ENCODE measurements around the gene GPHN. TPM values are rescaled to one million over a fixed set of nuclear protein-coding genes. Genes with fewer than 3 reads are reported as not detected.

Gene GPHN
- total and polyA plus RNA-seq, 2 of the 8 experiments (the other 6 are each of a cell fraction or from before 2014, with no cell fraction given) = 6.0 to 16.0 TPM

DNA sequence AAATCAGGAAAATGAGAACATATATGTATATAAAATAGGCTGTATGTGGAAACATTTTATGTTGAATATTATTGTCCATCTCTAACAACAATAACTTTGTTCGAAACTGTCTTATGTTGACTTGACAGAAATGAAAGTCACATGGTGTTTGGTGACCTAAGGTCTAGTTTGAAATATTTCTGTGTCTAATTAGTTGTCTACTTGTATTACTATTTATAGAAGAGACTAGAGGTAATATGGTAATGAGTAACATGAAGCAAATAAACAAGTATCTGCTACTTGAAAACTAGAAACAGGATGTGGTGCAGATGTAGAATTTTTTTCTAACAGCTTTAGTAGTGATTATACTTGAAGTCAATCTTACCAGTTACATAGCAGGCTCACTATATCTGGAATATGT, 3.9 kb downstream of the GPHN start:
- DNase-seq (ENCODE audit: low read depth in 1 of 2, low spot score in 2 of 2) (no peak), FAIRE-seq (no peak)
- no peaks in the 10 kb centered on the region for H3K9me3 ChIP-seq (ENCODE audit: insufficient read depth in 2 of 2, low read depth in 1 of 2, low read length in 1 of 2)
- H3K18ac ChIP-seq (ENCODE audit: extremely low read depth, low read length) = no peak overlapping the region
- H2AFZ ChIP-seq (ENCODE audit: low read length) = no peak overlapping the region
- peaks cover 3 to 4% of the 10 kb centered on the region in 2 experiments for H4K20me1 ChIP-seq (replicated peaks in 1 of 2; ENCODE audit: control insufficient read depth in 1 of 2, insufficient read depth in 2 of 2, low read length in 2 of 2)
- H3K4me2 ChIP-seq (ENCODE audit: insufficient read depth in 1 of 2, low read depth in 2 of 2, low read length in 2 of 2) = no peak overlapping the region
- peaks cover 0 to 68% of the 10 kb centered on the region in 2 experiments for H3K79me2 ChIP-seq (ENCODE audit: control insufficient read depth in 1 of 2, insufficient read depth in 2 of 2, low read length in 2 of 2)
- H3K56ac ChIP-seq (replicated peaks; ENCODE audit: insufficient read length, low read depth, low read length) = no peak overlapping the region
- peaks cover 0 to 11% (median 5%) of the 10 kb centered on the region in 4 experiments; a peak in 4 of 7 replicates for H3K27me3 ChIP-seq (replicated peaks in 1 of 4; ENCODE audit: control insufficient read depth in 3 of 4, extremely low read depth in 1 of 4, insufficient read depth in 3 of 4, low read length in 3 of 4)
- H2BK120ac ChIP-seq (replicated peaks; ENCODE audit: low read depth, low read length) = no peak overlapping the region
- H3K9ac ChIP-seq (replicated peaks in 1 of 4; ENCODE audit: extremely low read depth in 1 of 4, low read depth in 3 of 4, low read length in 3 of 4) = no peak overlapping the region
- 93% methylated on average over 1 of the region's 1 CpG; no CpG with 5 or more reads in 1 of the 2 experiments for WGBS, 2 experiments (ENCODE audit: extremely low coverage in 1 of 2, insufficient coverage in 1 of 2, insufficient read length in 1 of 2, insufficient replicate concordance in 2 of 2, low coverage in 1 of 2, low lambda C conversion rate in 2 of 2, missing lambda C conversion rate in 1 of 2)
- no peak overlapping the region for H3K14ac ChIP-seq (ENCODE audit: insufficient read length)
- H2AK5ac ChIP-seq (ENCODE audit: low read depth, low read length) = no peak overlapping the region
- H2BK20ac ChIP-seq (ENCODE audit: low read length) = no peak overlapping the region
- H2BK5ac ChIP-seq (ENCODE audit: low read depth, low read length) = no peak overlapping the region
- no peak overlapping the region for H3K27ac ChIP-seq (ENCODE audit: low read depth, low read length)
- H3K4me3 ChIP-seq (ENCODE audit: extremely low read depth in 1 of 4, insufficient read depth in 2 of 4, low read depth in 3 of 4, low read length in 4 of 4) = no peak overlapping the region
- no peak overlapping the region for H2BK15ac ChIP-seq (ENCODE audit: low read length)
- POLR2A ChIA-PET (ENCODE audit: partially characterized antibody) = no interaction called here
- H3K79me1 ChIP-seq (ENCODE audit: low read depth, low read length) = no peaks in the 10 kb centered on the region
- H2BK12ac ChIP-seq (ENCODE audit: low read depth, low read length) = no peak overlapping the region
- no peak overlapping the region for H4K91ac ChIP-seq (replicated peaks; ENCODE audit: insufficient read length, low read length)
- no peak overlapping the region for H4K8ac ChIP-seq (ENCODE audit: extremely low read depth, insufficient read depth, low read length)
- H3K23ac ChIP-seq (ENCODE audit: insufficient read length) = no peak overlapping the region
- no peak overlapping the region for H3K4ac ChIP-seq (replicated peaks; ENCODE audit: insufficient read length, low read depth, low read length)
- CTCF ChIA-PET (ENCODE audit: partially characterized antibody) = no interaction called here
- peaks cover 13% of the 10 kb centered on the region for H3K23me2 ChIP-seq (ENCODE audit: low read depth, low read length)
- no peak overlapping the region for H4K5ac ChIP-seq (ENCODE audit: insufficient read length, low read depth, low read length)
- no peaks in the 10 kb centered on the region for H3K36me3 ChIP-seq (ENCODE audit: control insufficient read depth in 2 of 4, insufficient read depth in 4 of 4, low read length in 3 of 4)
- H3K4me1 ChIP-seq (replicated peaks in 1 of 4; ENCODE audit: control insufficient read depth in 3 of 4, insufficient read depth in 4 of 4, low read length in 3 of 4) = peaks cover 0 to 3% (median 0%) of the 10 kb centered on the region in 4 experiments; a peak in 2 of 7 replicates
- TF ChIP-seq CHD2 (IDR thresholded peaks at IDR 0.05; ENCODE audit: low read length) (no peak), TEAD4 (IDR thresholded peaks at IDR 0.05; ENCODE audit: low read depth, low read length) (no peak), TAF1 (IDR thresholded peaks at IDR 0.05; ENCODE audit: low read depth, low read length) (no peak), ASH2L (IDR thresholded peaks at IDR 0.05; ENCODE audit: low read length) (no peak), RXRA (IDR thresholded peaks at IDR 0.05; ENCODE audit: insufficient read depth, low read depth, low read length) (no peak), POU5F1 (IDR thresholded peaks at IDR 0.05; ENCODE audit: low read depth, low read length) (no peak), CREB1 (IDR thresholded peaks at IDR 0.05) (no peak), BRCA1 (IDR thresholded peaks at IDR 0.05; ENCODE audit: low read depth, low read length) (no peak), ZNF274 (IDR thresholded peaks at IDR 0.05; ENCODE audit: borderline replicate concordance, extremely low read depth, low read length) (no peak), RFX5 (IDR thresholded peaks at IDR 0.05; ENCODE audit: borderline replicate concordance, low read depth, low read length) (no peak), KDM1A (IDR thresholded peaks at IDR 0.05; ENCODE audit: borderline replicate concordance, low read length) (no peak), SP4 (IDR thresholded peaks at IDR 0.05; ENCODE audit: low read length) (no peak)
- TF ChIP-seq, protein P1, sequence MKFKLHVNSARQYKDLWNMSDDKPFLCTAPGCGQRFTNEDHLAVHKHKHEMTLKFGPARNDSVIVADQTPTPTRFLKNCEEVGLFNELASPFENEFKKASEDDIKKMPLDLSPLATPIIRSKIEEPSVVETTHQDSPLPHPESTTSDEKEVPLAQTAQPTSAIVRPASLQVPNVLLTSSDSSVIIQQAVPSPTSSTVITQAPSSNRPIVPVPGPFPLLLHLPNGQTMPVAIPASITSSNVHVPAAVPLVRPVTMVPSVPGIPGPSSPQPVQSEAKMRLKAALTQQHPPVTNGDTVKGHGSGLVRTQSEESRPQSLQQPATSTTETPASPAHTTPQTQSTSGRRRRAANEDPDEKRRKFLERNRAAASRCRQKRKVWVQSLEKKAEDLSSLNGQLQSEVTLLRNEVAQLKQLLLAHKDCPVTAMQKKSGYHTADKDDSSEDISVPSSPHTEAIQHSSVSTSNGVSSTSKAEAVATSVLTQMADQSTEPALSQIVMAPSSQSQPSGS (IDR thresholded peaks at IDR 0.05; ENCODE audit: low read length) = no peak

Data from H1 (cell line).